Stimulated activated naive CD4-positive, alpha-beta T cell treated with Interleukin-2 at 50 U/mL for 16 hours (primary cell): Measurements from ENCODE around the gene RBP2.

Experiments
- DNase-seq: peaks from one replicate; lab custom pipeline; 2025; lab: John Stamatoyannopoulos, UW

Gene RBP2

DNA sequence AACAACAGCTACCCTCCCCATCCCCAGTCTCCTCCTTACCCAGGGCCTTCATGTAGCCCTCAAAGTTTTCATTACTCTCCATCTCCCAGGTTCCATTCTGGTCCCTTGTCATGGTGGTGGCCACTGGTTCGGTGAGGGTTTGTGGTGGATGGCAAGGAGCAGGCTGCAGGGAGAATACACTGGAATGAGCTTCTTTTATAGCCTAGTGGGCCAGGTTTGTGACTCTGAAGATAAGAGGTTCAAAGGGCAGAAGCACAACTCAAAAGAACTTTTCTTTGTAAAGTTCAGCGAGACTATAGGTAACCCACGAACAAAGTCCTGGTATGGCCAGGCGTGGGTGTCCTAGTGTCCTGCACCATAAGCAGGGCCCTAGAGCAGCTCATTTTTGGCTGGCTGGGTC is at the start of gene RBP2:
RBP2 (minus strand) TSS at position 169 of the 400 bp plus-strand sequence; CDS start at position 112, 57 bp downstream.
- DNase-seq = no peak

DNA sequence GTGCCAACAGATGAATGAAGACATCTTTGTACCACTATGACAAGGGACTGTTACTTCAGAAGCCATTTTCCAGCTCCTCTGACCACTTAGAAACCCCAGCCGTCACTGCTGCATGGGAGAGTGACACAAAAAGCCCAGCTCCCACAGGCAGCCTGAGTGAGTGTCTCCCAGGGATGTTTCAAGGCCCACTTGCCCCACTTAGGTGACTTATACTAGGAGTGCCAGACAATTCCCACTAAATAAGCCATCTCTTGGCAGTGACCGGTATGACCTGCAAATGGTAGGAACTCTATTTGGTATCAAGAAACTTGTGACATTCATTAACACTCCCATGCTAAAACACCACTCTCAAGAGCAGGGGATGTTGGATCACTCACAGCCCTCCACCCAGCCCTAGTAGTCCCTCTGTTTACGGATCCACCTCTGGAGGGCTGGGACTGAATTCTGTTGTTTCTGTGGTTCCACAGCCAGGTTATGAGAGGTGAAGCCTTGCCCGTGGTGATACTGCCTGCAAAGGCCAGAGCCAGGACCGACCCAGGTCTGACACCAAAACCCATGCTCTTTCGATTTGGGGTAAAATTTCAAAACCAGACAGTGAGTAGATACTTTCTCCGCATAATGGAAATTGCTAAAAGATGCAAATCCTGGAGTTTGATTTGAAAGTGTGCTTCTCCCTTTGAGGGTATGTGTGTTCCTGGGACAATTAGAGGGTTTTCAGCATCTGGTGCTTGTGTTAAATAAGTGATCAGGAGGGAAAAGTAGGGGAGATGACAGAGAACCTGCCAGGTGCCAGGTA is 48.7 kb upstream of the RBP2 start:
- DNase-seq = no peak

GRCh38 chr3:139523718-139524117 is 47.4 kb upstream of the RBP2 start:
- no peak for DNase-seq

GRCh38 chr3:139523166-139523565 is 46.9 kb upstream of the RBP2 start:
- DNase-seq = no peak

- no peak for DNase-seq
Measured at GRCh38 chr3:139522421-139522820, 46.1 kb upstream of the RBP2 start.

- DNase-seq = no peak
Measured at GRCh38 chr3:139521816-139522215, 45.5 kb upstream of the RBP2 start.

GRCh38 chr3:139521144-139521543 is 44.8 kb upstream of the RBP2 start:
- no peak for DNase-seq

DNA sequence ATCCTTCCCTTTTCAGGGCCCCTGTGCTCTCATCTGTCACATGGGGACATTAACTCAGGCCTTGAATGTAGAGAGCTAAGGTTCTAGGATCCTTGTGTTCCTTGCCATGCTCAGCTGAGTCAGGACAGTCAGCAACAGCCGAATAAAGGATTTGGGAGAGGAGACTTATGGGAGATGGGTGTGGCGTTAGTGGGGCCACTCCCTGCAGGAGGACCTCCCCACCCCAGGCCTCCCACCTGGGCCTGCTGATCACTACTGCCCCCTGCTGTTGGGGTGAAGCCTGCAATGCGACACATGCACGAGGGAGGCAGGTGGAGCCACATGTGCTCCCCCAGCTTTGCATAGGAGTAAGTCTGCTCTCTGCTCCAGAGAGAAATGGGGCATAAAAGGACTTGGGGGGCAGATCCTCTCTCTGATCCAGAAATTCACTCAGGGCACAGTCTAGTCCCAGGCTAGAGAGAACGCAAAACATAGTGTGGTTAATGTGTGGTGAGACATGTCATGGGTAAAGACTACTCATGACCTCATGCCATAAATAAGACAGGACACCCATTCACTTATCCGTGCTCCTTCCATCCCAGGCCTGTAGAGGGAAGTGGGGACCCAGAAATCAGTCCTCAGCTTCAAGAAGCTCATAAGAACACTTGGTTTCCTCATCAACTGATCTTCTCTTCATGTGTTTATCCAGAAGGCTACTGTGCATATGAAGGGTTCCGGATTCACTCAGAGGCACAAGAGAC is 43.9 kb upstream of the RBP2 start:
- no peak for DNase-seq

DNA sequence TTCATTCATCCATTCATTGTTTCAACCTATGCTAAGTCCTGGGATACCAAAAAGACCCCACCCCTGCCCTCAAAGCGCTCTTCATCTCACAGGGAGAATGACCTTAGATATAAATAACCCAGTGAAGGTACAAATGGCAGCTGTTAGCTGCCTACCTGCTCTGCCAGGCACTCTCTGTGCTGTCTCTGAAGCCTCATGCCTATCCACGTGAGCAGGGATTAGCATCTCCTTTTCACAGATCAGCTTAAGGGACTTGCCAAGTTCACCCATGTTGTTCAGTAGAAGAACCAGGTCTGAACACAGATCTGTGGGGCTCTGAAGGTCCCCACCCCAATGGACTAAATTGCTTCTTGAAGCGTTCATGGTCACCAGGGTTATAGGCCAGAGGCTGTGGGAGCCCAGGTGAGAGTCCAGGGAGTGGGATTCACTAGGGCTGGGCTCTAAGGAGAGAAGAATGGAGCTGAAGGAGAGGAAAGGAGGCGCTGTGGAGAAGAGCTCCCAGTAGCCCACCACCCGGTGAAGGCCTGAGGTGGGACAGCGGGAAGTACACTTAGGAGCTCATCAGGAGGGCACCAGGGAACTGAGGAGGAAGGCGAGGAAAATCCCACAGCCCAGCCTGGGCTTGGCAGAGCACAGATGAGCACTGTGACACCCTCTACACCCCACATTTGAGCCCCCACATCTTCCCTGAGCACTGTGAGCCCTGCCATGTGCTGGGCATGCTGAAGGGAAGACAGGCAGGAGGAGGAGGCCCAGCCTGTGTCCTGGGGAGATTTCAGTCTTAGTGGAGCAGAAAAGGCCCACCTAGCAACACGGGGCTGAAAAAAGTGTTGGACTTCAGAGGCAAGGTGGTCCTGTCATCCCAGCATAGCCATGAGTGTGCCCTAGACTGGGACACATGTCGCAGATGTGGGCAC is 42.9 kb upstream of the RBP2 start:
- DNase-seq = no peak

DNA sequence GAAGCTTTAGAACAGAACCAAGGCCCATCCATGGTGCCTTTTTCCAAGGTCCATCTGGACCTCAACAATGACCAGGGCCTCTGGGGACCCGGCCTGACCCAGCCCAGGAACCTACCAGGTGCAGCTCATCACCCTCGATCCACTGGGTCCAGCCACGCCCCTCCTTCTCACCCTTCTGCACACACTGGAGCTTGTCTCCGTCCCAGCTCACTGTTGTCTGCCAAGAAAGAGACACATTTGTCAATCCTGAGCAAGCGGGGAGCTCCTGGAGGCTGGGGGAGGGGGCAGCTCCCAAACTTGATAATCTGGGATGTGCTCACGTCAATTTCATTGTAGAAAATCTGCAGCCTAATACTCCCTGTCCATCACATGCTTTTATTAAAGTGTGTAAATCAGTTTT is 42.0 kb upstream of the RBP2 start:
- no peak for DNase-seq

DNA sequence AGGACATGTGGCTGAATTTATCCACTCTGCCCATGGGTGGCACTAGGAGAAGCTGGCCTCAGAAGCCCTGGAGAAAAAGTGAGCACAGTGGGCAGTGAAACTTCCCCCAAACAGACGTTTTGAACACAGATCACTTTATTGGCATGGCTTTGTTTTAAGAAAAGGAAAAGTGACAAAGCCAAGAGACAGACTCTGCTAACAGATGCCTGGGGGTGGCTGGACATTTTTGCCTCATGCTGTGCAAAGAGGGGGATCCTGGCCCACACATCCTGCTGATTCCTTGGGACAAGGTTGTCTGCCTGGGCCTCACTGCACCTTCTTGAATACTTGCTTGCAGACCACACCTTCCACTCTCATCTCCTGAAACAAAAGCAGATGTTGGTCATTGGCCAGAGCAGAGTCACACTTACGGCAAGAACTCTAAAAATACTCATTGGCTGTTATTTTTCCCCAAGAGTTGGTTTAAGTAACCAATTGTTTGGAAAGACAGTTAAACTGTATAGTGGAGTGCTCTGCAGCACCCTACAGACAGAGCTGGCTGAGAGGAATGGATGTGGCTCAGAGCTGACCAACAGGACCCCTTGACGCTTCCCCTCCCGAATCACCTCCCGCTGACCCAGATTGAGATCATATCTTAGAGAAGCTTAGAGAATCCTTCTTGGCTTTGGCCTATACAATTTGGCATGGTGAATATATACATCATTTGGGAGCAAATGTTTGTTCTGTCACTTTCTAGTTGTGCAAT is 41.2 kb upstream of the RBP2 start:
- DNase-seq = no peak

- no peak for DNase-seq
Measured at GRCh38 chr3:139514741-139515140, 38.4 kb upstream of the RBP2 start.

GRCh38 chr3:139509631-139510030 is 33.3 kb upstream of the RBP2 start:
- no peak for DNase-seq

GRCh38 chr3:139506766-139507165 is 30.4 kb upstream of the RBP2 start:
- no peak for DNase-seq

DNA sequence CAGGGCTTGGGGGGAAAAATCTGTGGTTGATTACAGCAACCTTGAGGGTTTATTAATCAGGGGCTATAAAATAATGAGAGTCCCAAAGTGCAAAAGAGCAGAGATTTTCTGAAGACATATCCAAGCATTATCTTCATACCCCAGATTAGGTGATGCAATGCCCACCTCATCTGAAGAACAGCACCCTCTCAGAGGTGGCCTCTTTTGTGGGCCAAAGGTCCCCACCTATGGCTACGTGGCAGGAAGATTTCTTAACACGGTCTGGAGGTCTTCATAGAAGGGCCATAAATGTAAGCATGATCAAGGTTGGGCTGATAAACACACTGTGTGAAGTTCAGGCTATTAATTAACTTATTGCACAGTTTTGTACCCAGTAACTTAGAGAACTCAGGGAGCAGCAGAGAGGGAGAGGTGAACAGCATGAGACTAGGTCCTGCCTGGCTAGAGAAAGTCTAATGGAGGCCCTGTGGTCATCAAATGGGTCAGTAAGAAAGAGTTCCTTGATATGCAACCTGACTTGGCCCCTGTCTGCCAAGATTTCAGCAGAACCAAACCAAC is 29.6 kb upstream of the RBP2 start:
- no peak for DNase-seq

- no peak for DNase-seq
Measured at GRCh38 chr3:139499536-139499935, 23.2 kb upstream of the RBP2 start.

GRCh38 chr3:139493826-139494385 is 17.6 kb upstream of the RBP2 start:
- DNase-seq = no peak

DNA sequence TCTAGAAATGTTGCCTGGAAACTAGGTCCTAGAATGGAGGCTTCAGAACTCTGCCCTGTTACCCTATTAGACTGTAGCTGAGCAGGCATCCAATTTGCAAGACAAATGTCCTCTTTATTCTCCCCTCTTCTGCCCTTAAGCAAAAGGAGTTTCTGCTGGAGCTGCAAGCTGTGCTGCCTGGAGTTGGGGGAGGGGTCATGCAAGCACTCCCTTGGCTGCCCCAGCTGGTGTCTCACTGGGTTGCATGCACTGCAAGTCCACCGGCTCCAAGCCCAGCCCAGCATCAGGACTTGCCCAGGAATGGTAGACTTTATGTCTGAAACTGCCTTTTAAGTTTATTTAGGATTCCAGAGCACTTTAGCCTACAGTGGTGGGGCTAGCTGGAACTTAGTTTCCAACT is 15.7 kb upstream of the RBP2 start:
- no peak for DNase-seq

DNA sequence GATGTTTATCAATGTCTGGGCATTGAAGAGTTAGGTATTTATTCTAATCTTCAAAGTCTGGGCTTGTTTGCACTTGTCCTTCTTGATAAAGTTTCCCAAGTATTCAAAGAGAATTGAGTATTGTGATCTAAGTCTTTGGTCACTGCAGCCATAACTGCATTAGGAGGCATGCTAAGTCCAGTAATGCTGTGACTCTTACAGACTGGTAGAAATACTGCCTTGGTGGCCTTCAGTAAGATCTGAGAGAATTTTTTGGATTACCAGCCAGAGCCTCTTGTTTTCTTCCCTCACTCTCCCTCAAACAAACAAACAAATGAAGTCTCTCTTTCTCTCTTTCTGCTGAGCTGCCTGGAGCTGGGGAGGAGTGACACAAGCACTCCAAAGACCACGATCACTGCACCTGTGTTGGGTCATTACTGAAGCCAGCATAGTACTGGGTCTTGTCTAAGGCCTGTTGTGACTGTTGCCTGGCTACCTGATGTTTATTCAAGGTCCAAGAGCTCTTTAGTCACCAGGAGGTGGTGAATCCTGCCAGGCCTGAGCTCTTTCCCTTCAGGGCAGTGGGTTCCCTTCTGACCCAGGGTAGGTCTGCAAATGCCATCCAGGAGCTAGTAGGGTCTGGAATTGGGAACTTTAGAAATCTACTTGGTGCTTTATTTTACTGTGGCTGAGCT is 14.8 kb upstream of the RBP2 start:
- no peak for DNase-seq

DNA sequence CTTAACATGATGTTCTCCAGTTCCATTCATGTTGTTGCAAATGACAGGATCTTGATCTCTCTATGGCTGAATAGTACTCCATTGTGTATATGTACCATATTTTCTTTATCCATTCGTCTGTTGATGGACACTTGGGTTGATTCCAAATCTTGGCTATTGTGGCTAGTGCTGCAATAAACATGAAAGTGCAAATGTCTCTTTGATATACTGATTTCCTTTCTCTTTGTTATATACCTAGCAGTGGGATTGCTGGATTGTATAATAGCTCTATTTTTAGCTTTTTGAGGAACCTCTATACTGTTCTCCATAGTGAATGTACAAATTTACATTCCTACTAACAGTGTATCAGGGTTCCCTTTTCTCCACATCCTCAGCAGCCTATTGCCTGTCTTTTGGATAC is 5.9 kb upstream of the RBP2 start:
- DNase-seq = no peak

DNA sequence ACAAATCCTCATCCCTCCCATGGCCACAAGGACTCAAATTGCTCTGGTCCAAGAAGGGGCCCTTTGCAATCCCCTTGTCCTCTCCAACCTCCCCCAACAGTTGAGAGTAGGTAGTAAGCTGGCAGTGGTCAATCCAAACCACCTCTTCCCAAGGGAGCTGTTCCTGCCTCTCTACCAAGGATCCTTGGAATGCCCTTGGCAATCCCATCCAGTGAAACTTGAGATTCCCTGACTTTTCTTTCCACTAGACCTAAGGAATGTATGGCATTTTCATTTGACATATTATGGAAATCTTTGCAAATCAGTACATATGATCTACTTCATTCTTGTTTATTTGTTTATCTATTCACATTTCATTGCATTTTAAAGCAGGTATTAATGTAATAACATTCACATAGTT is 4.8 kb upstream of the RBP2 start:
- no peak for DNase-seq
